Liver (tissue), 3 donors: ENCODE results near the gene SLBP.

ENCODE experiments used
- CTCF ChIP-seq: fragments of 150-350 bp; IDR thresholded peaks from 2 replicates; pipeline ENCODE4 v1.5.1; 2017; ENCODE audit warnings: improper control_type of control experiment, low read depth, low read length; ENCODE audit not compliant: missing input control
- GABPA ChIP-seq, 2 donors: IDR thresholded peaks in 1 of 2; conservative IDR thresholded peaks in 1 of 2; 2 replicates each; pipeline ENCODE4 v1.6.1; 2016; ENCODE audit warnings: antibody characterized with exemption in 2 of 2, mild to moderate bottlenecking in 1 of 2, moderate library complexity in 1 of 2
- MAX ChIP-seq: IDR thresholded peaks from 2 replicates; pipeline ENCODE4 v1.6.1; 2016; ENCODE audit warnings: antibody characterized with exemption
- REST ChIP-seq: IDR thresholded peaks from 2 replicates; pipeline ENCODE4 v1.6.1; 2016; ENCODE audit warnings: antibody characterized with exemption, mild to moderate bottlenecking
- RXRA ChIP-seq, 2 donors: IDR thresholded peaks; 2 replicates each; pipeline ENCODE4 v1.6.1; 2017 to 2018; ENCODE audit warnings: antibody characterized with exemption in 2 of 2, mild to moderate bottlenecking in 1 of 2
- TAF1 ChIP-seq: conservative IDR thresholded peaks from 2 replicates; pipeline ENCODE4 v1.6.1; 2016; ENCODE audit warnings: antibody characterized with exemption, mild to moderate bottlenecking
- donor health status: healthy.
- donor health status: healthy.

GRCh38 chr4:1693131-1693896 is 18.8 kb downstream of the SLBP start:
- peak; percentile 89 for TF ChIP-seq CTCF
- no peak for TF ChIP-seq GABPA (IDR thresholded peaks at IDR 0.05 in 1 of 2, conservative IDR thresholded peaks at IDR 0.05 in 1 of 2)
- no peak for TF ChIP-seq MAX
- TF ChIP-seq REST: peak; percentile 87
- no peak for TF ChIP-seq TAF1
- TF ChIP-seq RXRA (IDR thresholded peaks at IDR 0.05): peak in 1 of 2 donors; percentile 21
